HEK293 (cell line): ENCODE measurements around the gene TRIM33.

Source experiments
- ATF2 ChIP-seq: fragments of 450-650 bp; formaldehyde crosslinking; IDR thresholded peaks from 2 replicates; pipeline ENCODE4 v1.5.1; 2016; ENCODE audit warnings: missing biosample characterization, missing genetic modification characterization, low read depth
- CTCF ChIP-seq: fragments of 450-650 bp; formaldehyde crosslinking; IDR thresholded peaks from 2 replicates; pipeline ENCODE4 v1.5.1; 2016; ENCODE audit warnings: missing biosample characterization, missing genetic modification characterization
- KLF7 ChIP-seq: fragments of 450-650 bp; formaldehyde crosslinking; IDR thresholded peaks from 2 replicates; pipeline ENCODE4 v1.5.1; 2016; ENCODE audit warnings: missing biosample characterization, missing genetic modification characterization, borderline replicate concordance
- PATZ1 ChIP-seq: fragments of 450-650 bp; formaldehyde crosslinking; IDR thresholded peaks from 2 replicates; pipeline ENCODE4 v1.5.1; 2016; ENCODE audit warnings: missing biosample characterization, missing genetic modification characterization
- PRDM10 ChIP-seq: fragments of 450-650 bp; formaldehyde crosslinking; IDR thresholded peaks from 2 replicates; pipeline ENCODE4 v1.5.1; 2016; ENCODE audit warnings: missing biosample characterization, missing genetic modification characterization
- YY1 ChIP-seq: fragments of 450-650 bp; formaldehyde crosslinking; IDR thresholded peaks from 2 replicates; pipeline ENCODE4 v1.5.1; 2018; ENCODE audit warnings: missing biosample characterization, missing genetic modification characterization
- ZBTB11 ChIP-seq: fragments of 450-650 bp; formaldehyde crosslinking; conservative IDR thresholded peaks from 2 replicates; pipeline ENCODE4 v1.5.1; 2016; ENCODE audit warnings: low read depth, missing biosample characterization, missing genetic modification characterization
- ZBTB21 ChIP-seq: fragments of 450-650 bp; formaldehyde crosslinking; IDR thresholded peaks from 2 replicates; pipeline ENCODE4 v1.5.1; 2017; ENCODE audit warnings: missing biosample characterization, missing genetic modification characterization
- ZNF174 ChIP-seq: fragments of 450-650 bp; formaldehyde crosslinking; IDR thresholded peaks from 2 replicates; pipeline ENCODE4 v1.5.0; 2017; ENCODE audit warnings: missing biosample characterization, mild to moderate bottlenecking, missing genetic modification characterization
- ZNF398 ChIP-seq: fragments of 450-650 bp; formaldehyde crosslinking; IDR thresholded peaks from 2 replicates; pipeline ENCODE4 v1.5.1; 2017; ENCODE audit warnings: missing biosample characterization, missing genetic modification characterization
- ZNF510 ChIP-seq: fragments of 450-650 bp; formaldehyde crosslinking; IDR thresholded peaks from 2 replicates; pipeline ENCODE4 v1.5.1; 2018; ENCODE audit warnings: mild to moderate bottlenecking, missing genetic modification characterization, missing biosample characterization; ENCODE audit not compliant: insufficient replicate concordance
- ZNF660 ChIP-seq: fragments of 450-650 bp; IDR thresholded peaks from 2 replicates; pipeline ENCODE4 v1.5.1; 2018; ENCODE audit warnings: missing biosample characterization, mild to moderate bottlenecking, missing genetic modification characterization

- TF ChIP-seq PATZ1 (no peak), ZNF398 (tag by site-specific recombination) (no peak), YY1 (tag by site-specific recombination) (no peak), KLF7 (no peak), PRDM10 (tag by site-specific recombination) (no peak), CTCF (tag by site-specific recombination) (no peak), ZBTB21 (tag by site-specific recombination) (no peak), ZNF660 (tag by site-specific recombination) (no peak), ATF2 (tag by site-specific recombination) (no peak), ZBTB11 (tag by site-specific recombination) (no peak), ZNF510 (tag by site-specific recombination) (no peak), ZNF174 (tag by site-specific recombination) (no peak)
Observed at GRCh38 chr1:114379987-114380386, 131.0 kb downstream of the TRIM33 start.
